GM12873 (cell line): Measurements from ENCODE around the gene KIF1A.

Experiments
- TF ChIP-seq, protein P1 (sequence below): IDR thresholded peaks from 2 replicates; pipeline ENCODE4 v1.5.1; 2012; ENCODE audit warnings: low read depth, mild to moderate bottlenecking, moderate library complexity, low read length, control low read depth; ENCODE audit not compliant: insufficient read depth; ENCODE audit errors: missing control alignments

The KIF1A gene

DNA sequence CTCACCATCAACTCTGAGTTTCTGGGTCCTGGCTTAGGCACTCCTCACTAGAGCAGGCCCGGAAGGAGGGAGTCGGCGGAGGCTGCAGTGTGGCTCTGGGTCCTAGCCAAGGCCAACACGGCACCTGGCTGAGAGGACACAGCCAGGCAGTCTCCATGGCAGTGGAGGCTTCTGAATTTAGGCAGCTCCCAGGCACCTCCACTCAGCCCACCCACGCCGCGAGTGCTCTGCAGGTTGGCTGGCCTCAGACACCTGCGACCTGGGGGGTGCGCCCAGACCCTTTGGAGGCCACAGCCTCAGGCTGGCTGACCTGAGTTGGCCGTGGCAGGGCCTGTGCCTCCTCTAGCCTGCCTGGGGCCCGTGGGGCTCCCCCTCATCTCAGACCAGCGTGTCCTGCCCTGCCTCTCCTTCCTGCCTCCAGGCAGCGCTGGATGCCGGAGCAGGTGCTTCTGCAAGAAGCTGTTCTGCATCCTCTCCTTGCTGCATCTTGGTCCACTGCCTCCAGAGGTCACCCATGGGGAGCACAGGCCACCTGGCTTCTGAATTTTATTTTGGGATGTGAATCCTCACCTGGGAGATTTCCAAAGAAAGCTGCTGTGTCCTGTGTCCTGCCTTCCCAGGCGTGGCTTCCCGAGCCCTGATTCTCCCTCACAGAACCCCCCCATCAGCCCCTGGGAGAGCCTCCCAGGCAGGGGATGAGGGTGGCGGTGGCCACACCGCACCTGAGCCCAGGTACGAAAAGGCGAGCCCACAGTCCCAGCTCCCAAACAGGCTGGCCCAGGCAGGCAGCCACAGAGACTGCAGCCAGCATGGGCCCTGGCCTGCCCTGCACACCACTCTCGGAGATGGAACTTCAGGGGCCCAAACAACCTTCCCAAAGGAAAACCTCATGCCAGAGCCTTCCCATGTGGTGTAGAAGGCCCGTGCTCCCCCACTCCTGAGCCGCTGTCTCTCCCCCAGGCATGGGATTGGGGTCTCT is 105.0 kb downstream of the KIF1A start:
- TF ChIP-seq, protein P1, sequence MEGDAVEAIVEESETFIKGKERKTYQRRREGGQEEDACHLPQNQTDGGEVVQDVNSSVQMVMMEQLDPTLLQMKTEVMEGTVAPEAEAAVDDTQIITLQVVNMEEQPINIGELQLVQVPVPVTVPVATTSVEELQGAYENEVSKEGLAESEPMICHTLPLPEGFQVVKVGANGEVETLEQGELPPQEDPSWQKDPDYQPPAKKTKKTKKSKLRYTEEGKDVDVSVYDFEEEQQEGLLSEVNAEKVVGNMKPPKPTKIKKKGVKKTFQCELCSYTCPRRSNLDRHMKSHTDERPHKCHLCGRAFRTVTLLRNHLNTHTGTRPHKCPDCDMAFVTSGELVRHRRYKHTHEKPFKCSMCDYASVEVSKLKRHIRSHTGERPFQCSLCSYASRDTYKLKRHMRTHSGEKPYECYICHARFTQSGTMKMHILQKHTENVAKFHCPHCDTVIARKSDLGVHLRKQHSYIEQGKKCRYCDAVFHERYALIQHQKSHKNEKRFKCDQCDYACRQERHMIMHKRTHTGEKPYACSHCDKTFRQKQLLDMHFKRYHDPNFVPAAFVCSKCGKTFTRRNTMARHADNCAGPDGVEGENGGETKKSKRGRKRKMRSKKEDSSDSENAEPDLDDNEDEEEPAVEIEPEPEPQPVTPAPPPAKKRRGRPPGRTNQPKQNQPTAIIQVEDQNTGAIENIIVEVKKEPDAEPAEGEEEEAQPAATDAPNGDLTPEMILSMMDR, result no peak

DNA sequence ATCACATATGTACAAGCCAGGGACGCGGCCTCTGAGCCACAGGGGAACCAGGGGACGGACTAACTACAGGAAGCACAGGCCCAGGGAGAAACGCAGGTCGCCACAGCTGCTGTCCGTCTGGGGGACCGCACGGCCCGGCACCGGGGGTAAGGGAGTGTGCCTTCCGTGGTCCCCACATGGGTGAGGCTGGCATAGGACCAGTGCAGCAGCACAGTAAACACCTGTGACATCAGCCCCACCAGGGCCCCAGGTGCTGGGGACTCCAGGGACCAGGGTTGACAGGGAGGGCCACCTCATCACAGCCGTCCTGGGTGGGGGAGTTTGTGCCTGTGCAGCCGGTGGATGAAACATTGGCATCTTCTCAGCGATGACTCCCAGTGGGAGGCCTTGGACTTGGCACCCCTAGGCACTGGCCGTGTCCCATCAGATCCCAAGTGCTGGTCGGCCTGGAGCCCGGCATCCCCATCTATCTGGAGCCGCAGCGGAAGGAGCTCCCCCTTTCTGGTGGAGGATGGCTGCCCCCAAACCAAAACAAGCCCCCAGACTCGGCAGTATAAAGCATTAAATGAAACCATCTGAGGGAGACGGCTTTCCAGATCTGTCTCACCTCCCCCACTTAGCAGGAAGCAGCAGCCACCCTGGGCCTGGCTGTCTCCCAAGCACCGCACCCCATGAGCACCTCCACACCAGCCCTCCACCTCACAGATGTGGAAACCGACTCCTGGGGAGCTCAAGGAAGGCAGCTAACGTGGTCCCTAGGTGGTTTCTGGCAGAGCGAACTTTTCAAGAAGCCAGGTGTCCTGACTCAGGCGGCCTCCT is 105.9 kb downstream of the KIF1A start:
- TF ChIP-seq, protein P1, result no peak

DNA sequence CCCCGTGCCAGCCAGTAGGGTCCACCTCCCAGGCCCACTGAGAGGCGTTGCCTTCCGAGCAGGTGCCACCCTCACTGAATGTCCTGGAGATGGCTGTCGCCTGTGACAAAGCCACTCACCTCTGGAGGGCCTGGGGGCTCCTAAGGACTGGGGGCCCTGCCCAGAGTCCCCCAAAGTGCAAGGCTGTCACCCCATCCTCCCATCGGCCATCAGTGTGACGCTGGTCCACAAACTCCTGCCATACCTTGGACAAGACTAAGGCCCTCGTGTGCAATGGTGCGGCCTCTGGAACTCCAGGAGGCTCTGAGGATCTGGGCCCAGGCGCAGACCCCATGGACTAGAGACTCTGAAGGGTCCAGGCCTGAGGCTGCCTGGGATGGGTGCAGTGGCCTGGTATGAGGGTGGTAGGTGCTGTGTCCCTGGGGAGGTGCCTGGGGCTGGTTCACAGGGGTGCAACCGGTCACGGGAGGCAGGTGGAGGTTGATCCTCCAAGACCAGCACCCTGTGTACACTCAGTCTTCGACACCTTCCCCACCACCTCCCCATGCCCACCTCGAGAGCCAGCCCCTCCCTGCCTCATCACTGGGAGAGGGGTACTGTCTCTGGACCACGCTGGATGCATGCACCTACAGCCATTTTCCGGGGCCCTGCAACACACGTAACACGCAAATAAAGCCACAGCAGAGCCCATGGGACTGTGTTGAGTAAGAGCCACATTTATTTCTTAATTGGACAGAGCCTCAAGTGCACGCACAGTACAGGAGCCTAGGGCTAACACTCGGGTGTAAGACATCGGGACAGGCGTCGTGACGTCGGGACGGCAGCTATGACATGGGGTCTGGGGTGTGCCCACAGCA is 106.7 kb downstream of the KIF1A start:
- TF ChIP-seq, protein P1, result no peak

DNA sequence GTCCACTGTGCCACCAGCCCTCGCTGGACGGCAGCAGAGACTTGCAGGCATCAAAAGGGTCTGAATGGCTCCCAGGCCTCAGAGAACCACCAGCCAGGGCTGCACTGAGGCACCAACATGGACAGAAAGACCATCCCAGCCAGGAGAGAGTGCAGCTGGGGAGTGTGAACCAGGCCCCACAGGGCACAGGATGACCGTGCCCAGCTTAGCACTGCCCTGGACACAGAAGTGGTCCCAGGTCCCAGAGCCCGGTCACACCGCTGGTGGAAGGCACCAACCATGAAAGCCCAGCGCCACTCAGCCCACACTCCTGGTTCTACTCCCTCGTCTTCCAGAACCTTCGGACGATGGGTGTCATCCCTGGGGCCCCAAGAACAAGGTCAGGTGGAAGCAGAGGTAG is 107.9 kb downstream of the KIF1A start:
- TF ChIP-seq, protein P1, result no peak

DNA sequence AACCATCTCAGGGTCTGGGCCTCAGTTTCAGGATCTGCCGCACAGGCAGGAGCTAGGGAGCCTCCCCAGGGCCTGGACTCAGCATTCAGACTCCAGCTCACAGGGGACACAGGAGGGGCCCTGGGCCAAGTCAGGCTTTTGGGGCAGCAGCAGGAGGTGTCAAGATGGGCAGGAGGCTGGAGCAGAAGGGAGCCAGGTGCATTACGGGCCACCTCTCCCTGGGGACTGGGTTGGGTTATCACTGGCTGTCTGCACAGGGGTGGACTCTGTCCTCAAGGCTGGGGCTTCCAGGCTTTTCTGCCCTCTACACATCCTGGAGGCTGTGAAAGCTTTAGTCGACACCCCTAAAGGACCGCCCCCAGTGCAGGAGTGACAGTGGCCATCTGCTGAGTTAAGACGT is 108.3 kb downstream of the KIF1A start:
- TF ChIP-seq, protein P1, result no peak

DNA sequence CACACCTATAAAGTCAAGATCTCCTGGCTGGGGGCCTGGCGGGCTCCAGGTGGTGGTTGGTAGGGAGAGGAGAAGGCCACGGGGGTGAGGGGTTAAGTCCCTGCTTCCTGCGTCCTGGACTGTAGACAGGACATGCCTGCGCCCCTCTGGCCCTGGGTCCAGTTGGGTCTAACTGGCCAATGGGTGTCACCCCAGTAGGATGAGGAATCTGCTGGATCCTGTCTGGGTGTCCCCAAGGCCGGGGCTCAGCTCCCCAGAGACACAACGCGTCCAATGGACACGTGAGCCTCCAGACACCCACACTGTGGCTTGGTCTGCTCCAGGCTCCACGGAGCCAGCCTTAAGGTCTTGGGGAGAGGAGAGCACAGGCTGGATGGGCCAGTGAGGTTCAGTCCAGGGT is 108.7 kb downstream of the KIF1A start:
- TF ChIP-seq, protein P1, result no peak
